DMS79 treated with DMSO at 0.1 percent for 48 hours (cell line): Measurements from ENCODE around the gene WDR88.
"Not testable (repeated sequence)": the region's sequence is repeated elsewhere in the genome, so short reads cannot be mapped to it uniquely, and the experiment has no call there.

Experiments
- DNase-seq: peaks from one replicate; lab custom pipeline; 2025; lab: John Stamatoyannopoulos, UW

WDR88 gene

DNA sequence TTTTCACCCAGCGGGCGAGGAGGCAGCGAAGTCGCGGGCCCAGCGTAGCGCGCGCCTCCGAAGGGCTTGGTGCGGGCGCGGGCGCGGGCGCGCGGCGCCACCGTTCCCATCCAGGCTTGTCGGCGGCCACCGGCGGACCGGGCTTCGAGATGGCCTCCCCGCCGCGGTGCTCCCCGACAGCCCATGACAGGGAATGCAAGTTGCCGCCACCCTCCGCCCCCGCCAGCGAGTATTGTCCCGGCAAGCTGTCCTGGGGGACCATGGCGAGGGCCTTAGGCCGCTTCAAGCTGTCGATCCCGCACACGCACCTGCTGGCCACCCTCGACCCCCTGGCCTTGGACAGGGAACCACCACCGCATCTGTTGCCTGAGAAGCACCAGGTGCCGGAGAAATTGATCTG lies at the start of gene WDR88:
Gene WDR88, plus strand, starts transcription at position 94 of the 400 bp plus-strand sequence. Its CDS starts 56 bp downstream, at position 150.
- DNase-seq = no peak

GRCh38 chr19:33085570-33086128 lies 46.3 kb upstream of the WDR88 start:
- DNase-seq = no peak

GRCh38 chr19:33086955-33087354 lies 45.0 kb upstream of the WDR88 start:
- DNase-seq = no peak

GRCh38 chr19:33089010-33089409 lies 42.9 kb upstream of the WDR88 start:
- DNase-seq = no peak

GRCh38 chr19:33090179-33090578 lies 41.7 kb upstream of the WDR88 start:
- DNase-seq = no peak

GRCh38 chr19:33093420-33094210 lies 38.3 kb upstream of the WDR88 start:
- no peak for DNase-seq

GRCh38 chr19:33094436-33095067 lies 37.4 kb upstream of the WDR88 start:
- DNase-seq = no peak

DNA sequence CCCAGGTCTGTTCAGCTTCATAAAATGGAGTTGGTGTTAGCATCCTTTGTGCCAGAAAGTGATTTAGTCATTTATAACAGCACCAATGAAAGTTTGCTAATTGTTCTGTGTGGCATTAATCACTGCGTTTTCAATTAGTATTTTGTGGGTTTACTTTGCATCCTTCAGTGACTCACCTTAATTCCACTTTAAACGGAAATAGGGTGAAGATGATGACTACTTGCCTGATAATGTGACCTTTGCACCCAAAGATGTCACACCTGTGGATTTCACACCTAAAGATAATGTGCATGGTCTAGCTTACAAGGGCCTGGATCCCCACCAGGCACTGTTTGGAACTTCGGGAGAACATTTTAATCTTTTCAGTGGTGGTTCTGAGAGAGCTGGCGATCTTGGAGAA lies 35.9 kb upstream of the WDR88 start:
- DNase-seq = no peak

DNA sequence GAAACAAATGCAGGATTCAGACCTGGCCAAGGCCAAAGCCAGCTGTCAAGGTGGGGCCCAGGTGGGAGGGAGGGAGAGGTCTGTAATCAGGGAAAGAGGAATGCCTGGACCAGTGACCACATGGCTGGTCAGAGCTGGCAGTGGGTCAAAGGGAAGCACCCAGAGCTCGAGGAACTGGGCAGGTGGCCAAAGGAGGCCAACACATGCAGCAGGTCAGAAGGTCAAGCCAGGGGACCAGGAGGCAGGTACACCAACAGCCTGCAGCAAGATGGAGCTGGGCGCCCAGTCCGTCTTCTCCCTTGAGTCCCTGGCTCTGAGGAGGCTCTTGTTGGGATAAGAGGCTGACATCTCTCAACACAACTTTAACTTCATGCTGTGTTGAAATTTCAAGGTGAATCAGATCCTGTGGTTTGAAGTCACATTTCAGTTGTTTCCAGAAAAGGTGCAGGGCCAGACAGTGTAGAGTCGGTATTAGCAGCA lies 33.8 kb upstream of the WDR88 start:
- no peak for DNase-seq

- DNase-seq = no peak
Measured at GRCh38 chr19:33100894-33101644, 30.8 kb upstream of the WDR88 start.

GRCh38 chr19:33102893-33103292 lies 29.0 kb upstream of the WDR88 start:
- no peak for DNase-seq

DNA sequence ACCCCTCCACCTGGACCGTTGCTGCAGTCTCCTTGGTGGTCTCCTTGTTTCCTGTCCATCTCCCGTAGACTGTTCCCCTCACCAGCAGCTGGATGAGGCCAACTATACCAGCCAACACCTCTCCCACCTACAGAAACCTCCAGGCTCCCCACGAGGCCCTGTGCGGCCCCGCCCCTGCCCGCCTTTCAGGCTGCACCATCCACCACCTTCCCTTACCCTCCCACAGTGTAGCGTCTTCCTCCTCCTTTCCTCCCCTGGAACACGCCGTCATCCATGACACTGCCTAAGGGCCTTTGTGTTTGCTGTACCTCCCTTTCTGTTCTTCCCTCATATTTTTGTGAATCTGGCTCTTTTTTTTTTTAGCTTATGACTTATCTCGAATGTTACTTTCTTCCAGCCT lies 23.8 kb upstream of the WDR88 start:
- no peak for DNase-seq

- DNase-seq = no peak
Measured at GRCh38 chr19:33110137-33110910, 21.6 kb upstream of the WDR88 start.

GRCh38 chr19:33111587-33111986 lies 20.3 kb upstream of the WDR88 start:
- no peak for DNase-seq

- DNase-seq = no peak
Measured at GRCh38 chr19:33114312-33114711, 17.6 kb upstream of the WDR88 start.

- no peak for DNase-seq
Measured at GRCh38 chr19:33117501-33117900, 14.4 kb upstream of the WDR88 start.

DNA sequence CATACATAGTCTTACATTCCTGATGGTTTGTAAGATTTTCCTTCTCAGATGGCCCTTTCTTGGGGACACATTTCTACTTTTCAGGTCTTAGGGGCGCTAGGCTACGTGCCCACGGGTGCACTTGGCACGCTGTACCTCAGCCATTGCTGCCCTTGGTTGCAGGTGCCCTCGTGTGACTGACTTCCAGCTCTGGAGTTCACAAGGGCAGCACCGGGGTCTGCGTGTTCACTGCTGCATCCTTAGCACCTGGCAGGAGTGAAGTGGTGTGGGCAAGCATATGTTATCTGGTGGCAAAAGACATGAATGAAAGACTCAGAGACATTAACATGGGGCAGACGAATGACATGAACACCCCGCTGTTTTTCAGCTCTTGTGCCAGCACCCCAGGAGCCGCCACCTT lies 13.3 kb upstream of the WDR88 start:
- no peak for DNase-seq

- DNase-seq = no peak
Measured at GRCh38 chr19:33124207-33125098, 7.5 kb upstream of the WDR88 start.

- peak; percentile 55 for DNase-seq
Measured at GRCh38 chr19:33125929-33126388, 6.0 kb upstream of the WDR88 start.

- not testable (repeated sequence) for DNase-seq
Measured at GRCh38 chr19:33126712-33127111, 5.2 kb upstream of the WDR88 start.
